ENCODE results near the gene DOK5.

Gene DOK5

DNA sequence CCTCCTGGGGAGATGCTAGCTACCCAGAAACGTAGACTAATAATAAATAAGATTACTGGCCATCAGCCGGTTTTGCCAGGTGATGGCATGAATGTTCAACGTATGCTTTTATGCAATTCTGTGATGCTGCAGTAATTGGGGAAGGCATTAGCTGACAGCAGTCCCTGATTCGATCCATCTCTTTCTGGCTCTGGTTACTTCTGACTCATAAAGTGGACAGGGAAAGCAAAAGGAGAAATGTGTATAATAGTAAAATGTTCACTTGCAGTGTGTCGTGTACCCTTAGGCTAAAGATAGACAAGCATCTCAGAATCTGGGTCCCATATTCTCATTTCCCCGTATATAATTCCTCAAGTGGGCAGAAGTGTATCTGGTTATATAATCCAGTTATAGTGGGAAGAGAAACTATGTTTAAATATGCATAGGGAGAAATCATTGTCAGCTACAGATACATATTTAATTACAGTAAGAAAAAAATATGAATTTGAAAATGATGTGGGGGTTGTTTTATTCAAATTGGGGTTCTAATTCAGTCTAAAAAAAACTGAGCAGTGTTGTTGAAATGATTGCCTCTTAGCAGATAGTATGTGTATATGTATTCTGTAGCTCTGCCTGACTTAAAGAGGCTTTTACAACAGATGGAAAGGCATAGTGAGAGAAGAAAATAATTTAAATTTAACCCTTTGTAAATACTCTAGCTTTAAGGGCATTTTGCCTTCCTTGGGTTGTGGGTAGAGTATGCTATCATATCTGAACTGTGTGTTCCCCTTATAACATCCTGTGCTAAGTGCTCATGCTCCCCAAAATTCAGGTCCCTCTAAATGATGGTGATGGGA lies 40.6 kb downstream of the DOK5 start:
- no peak for DNase-seq (ENCODE audit: low spot score)

DNA sequence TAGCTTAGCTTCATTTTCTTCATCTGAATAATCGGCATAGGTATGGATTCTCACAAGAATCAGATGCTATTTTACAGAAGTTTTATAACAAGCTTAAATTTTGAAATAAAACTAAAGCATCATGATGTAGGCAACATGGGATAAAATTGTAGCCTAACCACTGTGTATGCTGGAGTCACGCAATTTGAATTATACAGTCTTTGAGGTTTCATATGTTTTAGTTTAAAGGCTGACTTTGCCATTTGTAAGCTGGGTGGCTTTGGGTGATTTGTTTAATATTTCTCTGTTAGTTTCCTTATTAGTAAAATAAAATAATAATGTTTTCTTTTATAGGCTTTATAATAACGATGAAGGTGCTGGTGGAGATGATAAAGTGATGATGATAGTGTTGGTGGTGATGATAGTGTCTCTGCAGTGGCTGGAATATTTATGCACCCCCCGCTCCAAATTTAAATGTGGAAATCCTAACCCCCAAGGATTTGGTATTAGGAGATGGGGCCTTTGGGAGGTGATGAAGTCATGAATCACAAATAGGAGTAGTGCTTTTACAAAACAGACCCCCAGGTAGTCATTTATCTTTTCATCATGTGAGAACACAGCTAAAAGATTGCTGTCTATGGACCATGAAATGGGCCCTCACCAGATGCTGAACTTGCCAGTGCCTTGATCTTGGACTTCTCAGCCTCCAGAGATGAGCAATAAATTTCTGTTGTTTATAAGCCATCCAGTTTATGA lies 42.0 kb downstream of the DOK5 start:
- DNase-seq (ENCODE audit: low spot score) = no peak

DNA sequence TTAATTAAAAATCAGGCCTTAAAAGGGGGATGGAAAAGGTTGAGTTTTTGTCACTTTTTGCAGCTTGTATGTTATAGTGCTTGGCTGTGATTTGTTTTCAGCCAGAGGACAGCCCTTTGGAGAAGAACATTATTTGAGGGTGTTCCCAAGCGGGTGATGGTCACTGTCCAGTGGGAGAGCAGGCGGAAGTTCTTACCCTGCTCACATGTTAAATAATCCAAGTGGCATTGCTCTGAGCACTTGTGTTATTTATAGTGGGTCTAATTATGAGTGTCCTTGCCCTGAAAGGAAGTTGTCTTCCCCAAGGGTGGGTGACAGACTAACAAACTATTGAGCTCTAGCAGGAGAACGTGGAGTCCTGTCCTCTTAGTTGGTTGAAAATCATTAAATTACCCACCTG lies 49.5 kb downstream of the DOK5 start:
- no peak for DNase-seq (ENCODE audit: low spot score)

DNA sequence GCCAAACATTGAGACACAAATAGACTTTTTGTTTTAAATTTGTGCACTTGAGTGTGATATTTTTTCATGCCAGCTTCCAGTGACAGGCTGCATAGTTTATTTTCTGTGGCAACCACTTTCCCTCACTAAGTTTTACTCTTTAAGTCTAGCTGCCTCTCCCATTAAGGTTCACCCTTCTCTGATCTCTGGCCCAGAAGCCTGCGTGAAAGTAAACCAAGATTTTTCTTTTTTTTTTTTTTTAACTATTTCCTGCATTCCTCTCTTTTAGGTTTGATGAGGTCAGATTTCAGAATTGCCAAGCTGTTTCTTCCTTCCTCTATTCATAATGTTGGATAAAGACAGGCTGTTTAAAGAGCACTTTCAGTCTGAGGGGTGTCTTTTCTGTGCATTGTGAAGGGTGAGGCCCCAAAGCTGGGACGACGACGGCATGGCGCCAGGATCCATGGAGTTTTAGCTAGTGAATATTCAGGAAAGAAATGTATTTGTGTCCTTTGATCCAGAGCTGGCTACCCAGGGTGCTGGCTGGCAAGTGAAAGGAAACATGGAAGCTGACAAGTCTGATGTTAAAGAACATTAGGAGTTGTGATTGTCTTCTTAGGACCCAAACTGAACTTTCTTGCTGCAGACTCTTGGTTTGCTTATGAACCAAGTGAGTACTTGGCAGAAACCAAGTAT lies 50.7 kb downstream of the DOK5 start:
- DNase-seq (ENCODE audit: low spot score) = no peak

DNA sequence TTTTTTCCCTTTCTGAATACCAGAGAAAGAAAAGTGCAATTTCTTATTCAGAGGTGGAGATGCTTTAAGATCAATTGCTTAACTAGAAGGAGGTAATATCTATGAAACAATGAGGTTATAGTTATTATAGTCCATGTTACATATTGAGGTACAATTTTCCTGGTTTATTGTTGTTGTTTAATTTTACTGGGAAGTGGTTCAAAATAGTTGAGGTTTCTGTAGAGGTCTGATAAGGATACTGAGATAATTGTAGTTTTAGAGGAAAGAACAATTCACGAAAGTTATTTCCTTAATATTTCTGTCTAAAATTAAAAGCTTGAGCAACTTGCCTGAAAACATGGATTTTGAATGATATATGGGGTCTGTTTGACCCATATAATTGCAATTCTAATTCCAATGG lies 51.4 kb downstream of the DOK5 start:
- DNase-seq (ENCODE audit: low spot score) = no peak

DNA sequence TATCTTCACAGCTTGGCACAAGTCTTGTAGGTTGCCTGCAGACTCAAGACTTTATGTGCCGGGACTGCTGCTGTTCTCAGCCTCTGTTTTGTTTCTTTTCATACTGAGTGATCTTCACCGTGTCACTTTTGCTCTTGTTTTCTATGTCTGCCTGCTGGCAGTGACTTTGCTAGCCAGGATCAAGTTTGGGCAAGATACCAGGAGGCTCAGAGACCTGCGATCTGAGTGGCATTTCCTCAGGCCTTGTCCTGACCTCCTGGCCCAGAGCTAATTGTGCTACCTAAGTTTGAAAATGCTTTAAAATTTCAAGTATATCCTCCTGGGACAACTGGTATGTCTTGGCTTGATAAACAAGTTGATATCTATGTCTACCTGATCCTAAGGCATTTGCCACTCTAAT lies 57.2 kb downstream of the DOK5 start:
- no peak for DNase-seq (ENCODE audit: low spot score)

DNA sequence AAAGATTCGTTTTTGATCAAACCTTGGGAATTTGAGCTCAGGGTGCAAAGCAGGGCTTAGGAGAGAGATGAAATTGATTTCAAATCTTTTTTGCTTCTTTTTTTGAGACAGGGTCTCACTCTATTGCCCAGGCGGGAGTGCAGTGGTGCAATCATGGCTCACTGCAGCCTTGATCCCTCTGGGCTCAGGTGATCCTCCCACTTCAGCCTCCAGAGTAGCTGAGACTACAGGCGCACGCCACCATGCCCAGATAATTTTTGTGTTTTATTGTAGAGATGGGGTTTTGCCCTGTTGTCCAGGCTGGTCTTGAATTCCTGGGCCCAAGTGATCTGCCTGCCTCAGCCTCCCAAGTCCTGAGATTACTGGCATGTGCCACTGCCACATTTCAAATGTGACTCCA lies 58.7 kb downstream of the DOK5 start:
- DNase-seq (ENCODE audit: low spot score) = no peak

DNA sequence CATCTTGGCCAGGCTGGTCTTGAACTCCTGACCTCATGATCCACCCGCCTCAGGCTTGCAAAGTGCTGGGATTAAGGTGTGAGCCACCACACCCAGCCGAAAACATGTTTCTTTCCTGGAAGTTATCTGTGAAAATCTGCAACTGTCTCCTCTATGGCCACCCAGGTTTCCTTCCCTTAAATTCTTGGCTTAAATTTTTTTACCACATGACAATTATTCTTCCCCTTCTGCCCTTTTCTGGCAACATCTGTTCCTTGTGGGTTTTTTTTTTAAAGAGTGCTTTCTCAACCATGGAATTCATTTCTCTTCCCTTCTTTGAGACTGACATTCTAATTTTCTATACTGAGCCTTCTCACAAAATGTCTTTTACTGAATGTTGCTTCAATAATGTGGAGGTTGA lies 59.6 kb downstream of the DOK5 start:
- DNase-seq (ENCODE audit: low spot score) = no peak

DNA sequence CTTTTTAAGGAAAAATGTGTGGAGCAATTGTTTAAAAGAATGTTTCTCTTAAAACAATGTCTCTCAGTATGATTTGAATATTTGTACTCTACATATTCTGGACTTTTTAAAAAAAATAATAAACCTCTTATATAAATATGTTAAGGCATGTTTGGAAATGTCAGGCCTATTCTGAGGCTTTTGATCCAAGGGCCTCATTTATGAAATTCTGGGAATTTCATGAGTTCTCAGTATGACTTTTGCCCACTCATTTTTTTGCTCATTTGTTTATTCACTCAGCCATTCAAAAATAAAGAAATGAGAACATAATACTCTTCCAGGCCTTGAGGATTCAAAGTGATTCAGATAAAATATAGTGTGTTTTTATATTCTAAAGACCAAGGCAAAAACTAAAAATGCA lies 60.4 kb downstream of the DOK5 start:
- DNase-seq (ENCODE audit: low spot score) = no peak

DNA sequence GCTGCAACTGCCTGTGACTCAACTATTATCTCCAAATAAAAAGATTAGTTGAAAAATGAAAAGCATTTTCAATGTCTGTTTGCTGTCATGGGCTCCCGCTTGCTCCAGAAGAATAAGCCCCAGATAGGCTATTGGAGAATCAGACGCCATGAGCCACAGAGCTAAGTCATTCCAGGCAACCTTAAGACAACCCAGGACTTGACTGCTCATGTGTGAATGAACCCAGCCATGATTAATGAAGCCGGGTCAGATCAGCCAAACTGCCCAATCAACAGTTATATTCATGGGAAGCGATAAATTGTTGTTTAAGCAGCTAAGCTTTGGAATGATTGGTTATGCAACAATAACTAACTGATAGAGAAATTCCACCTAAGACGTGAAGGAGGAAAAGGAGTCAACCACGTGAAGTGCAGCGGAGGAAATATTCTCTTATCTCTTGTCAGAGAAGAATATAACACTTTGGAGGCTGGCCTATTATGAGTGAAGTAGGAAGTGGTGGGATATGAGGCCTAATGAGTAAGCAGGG lies 64.2 kb downstream of the DOK5 start:
- DNase-seq (ENCODE audit: low spot score) = no peak

DNA sequence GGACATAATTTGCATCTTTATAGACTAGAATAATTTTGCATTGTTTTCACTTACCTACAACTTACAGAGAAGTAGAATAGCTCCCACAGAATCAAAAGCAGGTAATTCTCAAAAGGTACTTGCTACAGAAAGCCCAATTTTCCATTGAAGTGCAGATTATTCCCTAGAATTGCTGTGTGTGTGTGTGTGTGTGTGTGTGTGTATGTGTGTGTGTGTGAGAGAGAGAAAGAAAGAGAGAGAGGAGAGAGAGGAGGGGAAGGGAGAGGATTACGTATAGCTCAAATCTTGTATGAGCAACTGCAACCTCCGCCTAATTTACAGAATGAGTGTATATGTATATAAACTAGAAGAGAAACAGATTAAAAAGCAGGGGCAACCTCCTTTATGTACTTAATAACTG lies 68.0 kb downstream of the DOK5 start:
- DNase-seq (ENCODE audit: low spot score) = no peak

DNA sequence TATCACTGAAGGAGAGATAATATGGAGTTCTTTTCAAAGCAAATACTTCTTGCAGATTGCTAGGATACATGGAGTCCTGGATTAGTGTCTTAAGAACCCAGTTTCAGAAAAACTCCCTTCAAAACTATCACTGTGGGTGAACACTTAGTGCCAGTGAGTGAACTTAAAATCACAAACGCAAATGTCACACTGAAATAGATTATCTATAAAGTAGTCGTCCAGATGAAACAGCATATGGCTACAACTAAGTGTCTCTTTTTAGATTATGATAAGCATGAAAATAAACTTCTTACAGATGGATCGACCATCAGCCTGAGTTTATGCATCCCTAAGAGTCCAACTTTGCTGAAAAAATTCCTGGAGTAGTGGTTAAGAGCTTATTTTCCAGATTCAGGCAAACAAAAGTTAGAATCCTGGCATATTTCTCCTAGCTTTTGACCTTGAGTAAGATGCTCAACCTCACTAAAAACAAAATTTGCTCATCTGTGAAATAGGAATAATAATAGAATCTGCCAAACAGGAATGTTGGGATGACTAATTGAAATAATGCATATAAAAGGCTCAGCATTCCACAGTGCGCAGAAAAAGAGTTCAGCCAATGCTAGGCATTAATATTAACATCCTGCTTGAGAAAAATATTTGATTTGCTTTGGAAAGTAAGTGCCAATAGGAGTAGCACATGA lies 70.4 kb downstream of the DOK5 start:
- no peak for DNase-seq (ENCODE audit: low spot score)

DNA sequence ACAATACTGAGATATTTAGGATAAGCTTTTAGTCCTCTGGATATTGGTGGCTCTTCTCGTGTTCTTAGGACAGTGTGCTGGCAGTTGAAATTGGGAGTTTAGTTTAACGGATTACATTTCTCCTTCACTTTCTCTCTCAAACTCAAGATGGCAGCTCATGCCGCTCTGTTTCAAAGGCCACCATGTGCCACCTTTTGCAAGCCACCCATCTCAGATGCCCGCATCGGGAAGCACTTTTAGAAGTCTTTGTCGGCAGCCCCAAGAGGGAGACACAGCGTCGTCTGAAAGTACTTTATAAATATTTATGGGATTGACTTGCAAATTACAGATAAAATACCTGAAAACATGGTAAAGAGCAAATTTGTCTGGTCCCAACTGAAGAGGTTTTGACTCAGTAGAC lies 73.5 kb downstream of the DOK5 start:
- DNase-seq (ENCODE audit: low spot score) = no peak

DNA sequence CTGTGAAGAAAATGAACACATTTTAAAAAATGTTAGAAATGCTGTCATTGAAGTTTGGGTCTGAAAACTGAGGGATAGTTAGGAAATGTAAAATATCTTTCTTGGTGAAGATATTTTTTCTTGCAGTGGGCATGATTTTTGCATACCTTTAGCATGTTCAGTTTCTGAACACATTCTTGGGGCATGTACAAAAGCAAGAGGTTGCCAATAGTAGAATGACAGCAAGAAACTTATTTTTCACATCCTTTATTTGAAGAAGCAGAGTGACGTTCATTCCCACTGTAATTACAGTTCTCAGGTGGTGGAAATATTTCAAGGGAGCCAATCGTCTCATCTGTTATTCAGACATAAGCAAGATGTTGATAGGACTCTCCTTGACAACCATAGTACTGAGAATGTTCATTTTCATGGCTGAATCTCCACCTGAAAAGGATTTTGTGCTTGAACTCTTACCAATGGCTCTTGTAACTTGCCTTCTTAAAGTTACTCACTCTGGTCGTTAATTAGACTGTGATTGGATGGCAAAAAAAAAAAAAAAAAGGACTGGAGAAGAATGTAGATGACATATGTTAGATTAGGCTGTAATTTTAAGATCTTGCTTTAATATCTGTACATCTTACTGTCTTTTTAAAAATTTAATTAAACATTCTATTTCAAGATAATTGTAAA lies 74.4 kb downstream of the DOK5 start:
- no peak for DNase-seq (ENCODE audit: low spot score)

DNA sequence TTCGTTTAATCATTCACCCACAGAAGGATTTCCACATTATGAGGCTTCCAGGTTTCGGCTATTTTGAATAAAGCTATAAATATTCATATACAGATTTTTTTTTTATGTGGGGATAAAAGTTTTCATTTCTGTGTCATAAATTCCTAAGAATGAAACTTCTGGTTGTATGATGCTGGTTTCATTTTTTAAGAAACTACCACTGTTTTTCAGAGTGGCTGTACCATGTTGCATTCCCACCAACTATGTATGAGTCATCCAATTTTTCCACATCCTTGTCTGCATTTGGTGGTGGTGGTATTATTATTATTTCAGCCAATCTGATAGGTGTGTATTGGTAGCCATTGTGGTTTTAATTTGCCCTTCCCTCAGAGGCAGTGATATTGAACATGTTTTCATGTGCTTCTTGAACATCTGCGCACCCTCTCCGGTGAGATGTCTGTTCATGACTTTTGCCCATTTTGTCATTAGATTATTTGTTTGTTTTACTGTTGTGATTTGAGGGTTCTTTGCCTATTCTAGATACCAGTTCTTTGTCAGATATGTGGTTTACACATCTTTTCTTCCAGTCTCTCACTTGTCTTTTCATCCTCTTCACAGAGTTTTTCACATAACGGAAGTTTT lies 75.5 kb downstream of the DOK5 start:
- DNase-seq (ENCODE audit: low spot score) = no peak

DNA sequence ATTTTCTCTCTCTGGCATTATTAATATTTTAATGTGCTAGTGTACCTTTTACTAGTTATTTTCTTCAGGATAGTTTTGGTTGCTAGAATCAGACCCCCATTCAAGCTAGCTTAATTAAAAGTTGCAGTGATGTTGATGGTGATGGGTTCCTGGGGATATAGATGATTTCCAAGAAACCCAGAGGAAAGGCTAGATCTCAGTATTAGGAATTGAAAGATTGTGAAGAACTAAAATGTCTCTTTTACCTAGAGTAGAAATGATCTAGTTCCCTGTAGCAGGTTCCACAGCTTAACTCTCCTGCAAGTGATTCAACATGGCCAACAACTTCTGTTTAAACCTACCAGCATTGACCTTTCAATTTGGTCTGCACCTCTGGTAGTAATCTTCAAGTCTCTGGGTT lies 78.6 kb downstream of the DOK5 start:
- no peak for DNase-seq (ENCODE audit: low spot score)

DNA sequence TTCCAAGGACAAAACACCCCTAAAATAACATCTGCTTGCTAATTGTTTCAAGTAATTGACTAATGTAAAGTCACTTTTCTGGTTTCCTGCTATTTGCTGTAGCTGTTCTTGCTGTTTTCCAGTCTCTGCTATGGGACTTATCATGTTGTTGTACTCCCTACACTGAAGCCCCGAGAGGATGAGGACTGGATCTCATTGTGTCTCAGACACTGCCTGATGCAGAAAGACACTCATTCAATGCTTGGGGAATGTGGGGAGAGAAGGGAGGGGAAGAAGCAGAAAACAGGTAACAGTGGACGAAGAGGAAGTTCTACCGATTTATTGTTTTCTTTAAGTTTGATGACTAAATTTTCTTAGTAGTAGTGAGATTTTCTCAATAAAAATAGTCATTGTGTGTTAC lies 79.8 kb downstream of the DOK5 start:
- no peak for DNase-seq (ENCODE audit: low spot score)

DNA sequence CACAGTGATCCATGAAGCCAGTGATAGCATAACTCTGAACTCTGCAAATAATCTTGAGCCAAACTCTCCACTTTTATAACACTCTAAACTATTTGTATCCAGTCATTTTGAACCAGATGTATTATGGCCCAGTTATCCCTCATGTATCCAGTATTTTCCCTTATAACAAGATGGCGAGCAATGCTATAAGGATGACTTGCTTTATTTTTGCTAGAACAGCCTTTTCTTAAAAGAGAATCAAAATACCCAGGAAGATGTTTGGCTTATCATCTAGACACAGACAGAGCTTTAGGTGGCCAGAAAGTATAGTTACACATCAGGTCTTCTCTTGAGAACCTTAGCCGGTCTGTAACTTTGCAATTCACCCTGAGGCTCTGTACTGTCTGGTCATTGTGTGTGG lies 81.0 kb downstream of the DOK5 start:
- no peak for DNase-seq (ENCODE audit: low spot score)

DNA sequence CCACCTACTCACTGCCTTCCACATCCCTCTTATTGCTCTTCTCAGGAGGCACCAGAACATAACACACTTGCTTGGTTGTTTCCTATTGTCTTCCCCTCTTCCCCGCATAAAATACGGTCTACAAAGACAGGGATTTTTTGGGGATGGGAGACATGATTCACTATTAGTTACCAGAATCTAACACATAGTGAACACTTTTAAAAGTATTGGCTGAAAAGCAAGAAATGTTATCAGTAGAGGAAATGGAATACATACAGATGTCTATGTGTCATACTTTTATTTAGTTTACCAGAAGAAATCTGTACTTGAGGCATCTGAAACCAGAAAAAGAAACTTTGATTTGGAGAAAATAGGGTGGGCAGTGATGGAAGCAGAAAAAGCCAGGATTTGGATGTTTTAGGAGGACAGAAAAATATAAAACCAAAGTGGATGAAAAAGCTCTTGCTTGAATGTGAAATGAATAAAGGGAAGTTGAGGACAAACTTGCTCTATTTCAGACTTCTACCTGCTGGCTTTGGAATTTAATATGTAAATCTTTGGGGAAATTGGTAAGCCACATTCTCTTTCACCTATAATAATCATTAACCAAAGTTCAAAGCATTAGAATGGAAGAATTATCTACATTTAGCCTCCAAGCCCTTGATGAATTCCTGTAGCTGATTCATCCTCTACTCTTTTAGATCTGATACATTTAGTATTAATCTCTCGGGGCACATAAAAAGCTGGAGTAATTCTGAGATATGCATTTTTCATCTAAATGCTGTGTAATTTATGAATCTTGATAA lies 82.6 kb downstream of the DOK5 start:
- no peak for DNase-seq (ENCODE audit: low spot score)

DNA sequence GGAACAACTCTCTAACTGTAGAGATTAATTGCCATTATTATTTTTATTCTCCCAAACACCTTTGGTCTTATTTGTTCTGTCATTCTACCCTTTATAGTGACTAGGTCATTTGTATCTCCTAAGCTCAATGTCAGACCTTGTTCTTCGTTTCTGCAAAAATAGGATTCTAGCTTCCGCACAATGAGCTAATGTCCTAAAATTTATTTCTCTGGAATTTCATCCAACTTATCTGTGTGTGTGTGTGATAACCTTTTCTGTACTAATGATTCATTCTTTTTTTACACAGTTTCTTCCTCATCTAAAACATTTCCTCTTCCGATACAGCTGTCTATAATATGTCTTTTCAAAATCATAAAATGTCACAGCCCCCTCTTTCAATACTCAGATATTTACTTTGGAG lies 84.5 kb downstream of the DOK5 start:
- DNase-seq (ENCODE audit: low spot score) = no peak

DNA sequence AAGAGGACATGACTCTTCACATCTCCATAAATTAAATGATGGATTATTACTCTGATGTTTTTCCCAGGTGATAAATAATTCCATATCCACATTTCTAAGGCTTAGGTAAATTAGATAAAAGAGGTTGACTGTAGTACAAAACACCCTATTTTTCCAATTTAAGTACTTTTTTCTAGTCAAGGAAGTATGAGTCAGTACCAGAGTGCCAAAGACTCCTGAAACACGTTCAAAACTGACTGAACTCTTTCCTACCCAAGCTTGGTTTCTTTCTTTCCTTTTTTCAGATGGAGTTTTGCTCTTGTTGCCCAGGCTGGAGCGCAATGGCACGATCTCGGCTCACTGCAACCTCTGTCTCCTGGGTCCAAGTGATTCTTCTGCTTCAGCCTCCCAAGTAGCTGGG lies 85.0 kb downstream of the DOK5 start:
- no peak for DNase-seq (ENCODE audit: low spot score)
